Suprapubic skin (tissue), 4 donors: ENCODE data around the gene KCNG2. TPM values are rescaled to one million over a fixed set of nuclear protein-coding genes. Genes with fewer than 3 reads are reported as not detected.

ENCODE experiments used
- DNase-seq, 2 donors: peaks; one replicate each; pipeline ENCODE4 v3.0.0-alpha.2; 2019; ENCODE audit warnings: low spot score in 2 of 2
- H3K27ac ChIP-seq: fragments of 200-600 bp; sonication (generic); one replicate; pipeline ENCODE4 v1.5.1; 2019
- H3K27me3 ChIP-seq: fragments of 200-600 bp; sonication (generic); one replicate; pipeline ENCODE4 v1.5.1; 2019
- H3K36me3 ChIP-seq: fragments of 200-600 bp; sonication (generic); one replicate; pipeline ENCODE4 v1.5.1; 2019
- H3K4me1 ChIP-seq: fragments of 200-600 bp; sonication (generic); one replicate; pipeline ENCODE4 v1.5.1; 2019
- H3K4me3 ChIP-seq: fragments of 200-600 bp; sonication (generic); one replicate; pipeline ENCODE4 v1.5.1; 2019; ENCODE audit warnings: mild to moderate bottlenecking
- H3K9me3 ChIP-seq: fragments of 200-600 bp; sonication (generic); one replicate; pipeline ENCODE4 v1.5.1; 2019
- CTCF ChIP-seq, 2 donors: fragments of 200-600 bp in 1 of 2; fragments of 450-650 bp in 1 of 2; sonication (generic) in 1 of 2; IDR thresholded peaks; one replicate each; pipeline ENCODE4 v1.5.1; 2016 to 2019; ENCODE audit warnings: antibody characterized with exemption in 2 of 2, mild to moderate bottlenecking in 1 of 2, moderate library complexity in 1 of 2
- EP300 ChIP-seq: sonication (generic); formaldehyde crosslinking; IDR thresholded peaks from one replicate; pipeline ENCODE4 v1.6.1; 2017; ENCODE audit warnings: antibody characterized with exemption
- POLR2A ChIP-seq, 2 donors: fragments of 450-650 bp; IDR thresholded peaks; one replicate each; pipeline ENCODE4 v1.6.1; 2017; ENCODE audit warnings: antibody characterized with exemption in 2 of 2, mild to moderate bottlenecking in 2 of 2, moderate library complexity in 2 of 2
- POLR2AphosphoS5 ChIP-seq, 3 donors: sonication (generic); formaldehyde crosslinking; IDR thresholded peaks; one replicate each; pipeline ENCODE4 v1.6.1; 2017; ENCODE audit warnings: antibody characterized with exemption in 3 of 3
- WGBS: methylation state at CpG from one replicate; pipeline ENCODE4 v1.1.5; 2018; 5-methylcytosine and 5-hydroxymethylcytosine counted together
- total RNA-seq, 4 donors: library from RNA; depleted of rRNA; stranded (reverse); fragments of >200 nt; gene quantifications; one replicate each; pipeline ENCODE4 v1.1.0, GENCODE V29; 2016

KCNG2 gene
- total RNA-seq, 4 donors from 2014 or later = not detected

- 87% methylated on average over 19 of the region's 20 CpGs for WGBS
- DNase-seq = peak in 1 of 2 donors; percentile 44
- H3K4me1 ChIP-seq = no peaks in the 10 kb centered on the region
These were observed 69.3 kb downstream of the KCNG2 start for GRCh38 chr18:79866889-79867574.

GRCh38 chr18:79867666-79868065 is 69.9 kb downstream of the KCNG2 start:
- WGBS = 92% methylated on average over 9 of the region's 16 CpGs
- DNase-seq = peak; percentile 51 to 72
- TF ChIP-seq CTCF (IDR thresholded peaks at IDR 0.05) = no peak
- no peak for TF ChIP-seq POLR2A (IDR thresholded peaks at IDR 0.05)
- no peak for TF ChIP-seq POLR2AphosphoS5 (IDR thresholded peaks at IDR 0.05)
- no peak for TF ChIP-seq EP300
- Histone ChIP-seq H3K36me3 (no peaks in the 10 kb centered on the region), H3K9me3 (no peaks in the 10 kb centered on the region), H3K4me3 (no peak overlapping the region), H3K27ac (no peak overlapping the region), H3K4me1 (no peaks in the 10 kb centered on the region), H3K27me3 (peaks cover 32% of the 10 kb centered on the region)

More at GRCh38 chr18:79866889-79867574, 69.3 kb downstream of the KCNG2 start:
- Histone ChIP-seq H3K27ac (no peak overlapping the region), H3K9me3 (no peaks in the 10 kb centered on the region), H3K4me3 (no peak overlapping the region), H3K27me3 (peaks cover 30% of the 10 kb centered on the region), H3K36me3 (no peaks in the 10 kb centered on the region)
- TF ChIP-seq POLR2AphosphoS5 (IDR thresholded peaks at IDR 0.05) (no peak), POLR2A (IDR thresholded peaks at IDR 0.05) (no peak), CTCF (IDR thresholded peaks at IDR 0.05) (no peak), EP300 (no peak)

- Histone ChIP-seq H3K4me1 (no peaks in the 10 kb centered on the region), H3K27ac (no peak overlapping the region), H3K27me3 (peaks cover 33% of the 10 kb centered on the region), H3K4me3 (no peak overlapping the region), H3K36me3 (no peaks in the 10 kb centered on the region), H3K9me3 (no peaks in the 10 kb centered on the region)
- TF ChIP-seq POLR2AphosphoS5 (IDR thresholded peaks at IDR 0.05) (no peak), CTCF (IDR thresholded peaks at IDR 0.05) (no peak), POLR2A (IDR thresholded peaks at IDR 0.05) (no peak), EP300 (no peak)
- WGBS = 91% methylated on average over 29 of the region's 29 CpGs
- peak; percentile 49 to 78 for DNase-seq
These were observed 70.5 kb downstream of the KCNG2 start for GRCh38 chr18:79868168-79868784.

GRCh38 chr18:79868811-79869541 is 71.2 kb downstream of the KCNG2 start:
- H3K4me1 ChIP-seq = no peaks in the 10 kb centered on the region
- no peak overlapping the region for H3K4me3 ChIP-seq
- no peak for TF ChIP-seq POLR2A (IDR thresholded peaks at IDR 0.05)
- no peak for TF ChIP-seq CTCF (IDR thresholded peaks at IDR 0.05)
- no peak for TF ChIP-seq POLR2AphosphoS5 (IDR thresholded peaks at IDR 0.05)
- no peak for TF ChIP-seq EP300
- WGBS = 88% methylated on average over 21 of the region's 32 CpGs
- H3K36me3 ChIP-seq = no peaks in the 10 kb centered on the region
- H3K9me3 ChIP-seq = no peaks in the 10 kb centered on the region
- peaks cover 34% of the 10 kb centered on the region for H3K27me3 ChIP-seq
- H3K27ac ChIP-seq = no peak overlapping the region
- peak; percentile 38 to 69 for DNase-seq
